GM12874 (cell line): Measurements from ENCODE around the gene FSTL3.

Source experiments
- TF ChIP-seq, protein P1 (sequence below): IDR thresholded peaks from 2 replicates; pipeline ENCODE4 v1.5.1; 2011; ENCODE audit warnings: low read depth, mild to moderate bottlenecking, control low read depth, low read length, moderate library complexity; ENCODE audit not compliant: insufficient read depth

Gene FSTL3

GRCh38 chr19:723247-723646, 47.1 kb downstream of the FSTL3 start:
- TF ChIP-seq, protein P1, sequence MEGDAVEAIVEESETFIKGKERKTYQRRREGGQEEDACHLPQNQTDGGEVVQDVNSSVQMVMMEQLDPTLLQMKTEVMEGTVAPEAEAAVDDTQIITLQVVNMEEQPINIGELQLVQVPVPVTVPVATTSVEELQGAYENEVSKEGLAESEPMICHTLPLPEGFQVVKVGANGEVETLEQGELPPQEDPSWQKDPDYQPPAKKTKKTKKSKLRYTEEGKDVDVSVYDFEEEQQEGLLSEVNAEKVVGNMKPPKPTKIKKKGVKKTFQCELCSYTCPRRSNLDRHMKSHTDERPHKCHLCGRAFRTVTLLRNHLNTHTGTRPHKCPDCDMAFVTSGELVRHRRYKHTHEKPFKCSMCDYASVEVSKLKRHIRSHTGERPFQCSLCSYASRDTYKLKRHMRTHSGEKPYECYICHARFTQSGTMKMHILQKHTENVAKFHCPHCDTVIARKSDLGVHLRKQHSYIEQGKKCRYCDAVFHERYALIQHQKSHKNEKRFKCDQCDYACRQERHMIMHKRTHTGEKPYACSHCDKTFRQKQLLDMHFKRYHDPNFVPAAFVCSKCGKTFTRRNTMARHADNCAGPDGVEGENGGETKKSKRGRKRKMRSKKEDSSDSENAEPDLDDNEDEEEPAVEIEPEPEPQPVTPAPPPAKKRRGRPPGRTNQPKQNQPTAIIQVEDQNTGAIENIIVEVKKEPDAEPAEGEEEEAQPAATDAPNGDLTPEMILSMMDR = no peak

GRCh38 chr19:723714-724113, 47.5 kb downstream of the FSTL3 start:
- TF ChIP-seq, protein P1 = no peak

DNA sequence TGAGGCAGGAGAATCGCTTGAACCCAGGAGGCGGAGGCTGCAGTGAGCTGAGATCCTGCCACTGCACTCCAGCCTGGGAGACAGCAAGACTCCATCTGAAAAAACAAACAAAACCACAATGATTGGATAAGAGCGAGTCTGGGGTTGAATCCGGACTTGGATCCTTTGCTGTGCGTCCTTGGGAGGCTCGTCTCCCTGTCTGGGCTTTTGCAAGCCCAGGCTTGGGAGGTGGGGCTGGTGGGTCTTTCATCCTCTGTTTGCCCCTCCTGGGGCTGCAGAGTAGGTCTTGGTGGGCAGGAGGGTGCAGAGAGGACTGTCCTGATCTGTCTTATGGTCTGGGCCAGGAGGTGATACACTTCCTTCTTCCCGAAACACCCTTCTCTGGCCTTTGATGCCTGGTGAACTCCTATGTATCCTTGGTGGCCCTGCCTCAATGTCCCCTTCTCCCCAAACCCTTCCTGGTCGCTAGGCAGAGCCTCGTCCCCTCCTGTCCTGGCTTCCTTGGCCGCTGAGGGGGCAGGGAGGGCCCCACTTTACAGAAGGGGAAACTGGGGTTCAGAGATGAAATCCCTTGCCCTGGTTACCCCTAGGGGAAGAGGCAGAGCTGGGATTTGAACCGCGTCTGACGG, 49.4 kb downstream of the FSTL3 start:
- TF ChIP-seq, protein P1 = no peak

DNA sequence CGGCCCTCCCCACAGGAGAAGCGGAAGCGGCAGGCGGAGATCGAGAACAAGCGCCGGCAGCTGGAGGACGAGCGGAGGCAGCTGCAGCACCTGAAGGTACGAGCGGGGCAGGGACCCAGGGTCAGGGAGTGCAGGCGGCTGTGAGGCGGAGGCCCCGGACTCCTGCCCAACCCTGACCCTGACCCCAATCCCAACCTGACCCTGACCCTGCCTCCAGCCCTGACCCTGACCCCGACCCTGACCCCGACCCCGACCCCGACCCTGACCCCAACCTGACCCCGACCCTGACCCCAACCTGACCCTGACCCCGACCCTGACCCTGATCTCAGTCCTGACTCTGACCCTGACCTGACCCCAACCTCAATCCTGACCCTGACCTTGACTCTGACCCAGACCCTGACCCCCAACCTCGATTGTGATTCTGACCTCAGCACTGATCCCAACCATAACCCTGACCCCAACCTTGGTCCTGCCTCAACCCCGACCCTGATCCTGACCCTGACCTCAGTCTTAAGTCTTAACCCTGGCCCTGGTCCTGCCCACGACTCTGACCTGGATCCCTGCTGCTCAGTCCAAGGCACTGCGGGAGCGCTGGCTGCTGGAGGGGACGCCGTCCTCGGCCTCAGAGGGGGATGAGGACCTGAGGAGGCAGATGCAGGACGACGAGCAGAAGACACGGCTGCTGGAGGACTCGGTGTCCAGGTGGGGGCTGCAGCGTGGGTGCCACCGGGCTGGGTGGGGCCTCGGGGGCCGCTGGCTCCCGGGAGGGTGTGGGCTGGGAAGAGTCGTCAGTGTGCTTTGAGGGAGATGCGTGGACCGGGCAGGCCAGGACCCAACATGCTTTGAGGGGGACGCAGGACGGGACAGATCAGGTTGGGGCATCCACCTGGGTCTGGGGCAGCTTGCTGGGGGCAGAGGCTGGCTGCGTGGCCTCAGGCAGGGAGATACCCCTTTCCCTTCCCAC, 51.1 kb downstream of the FSTL3 start:
- TF ChIP-seq, protein P1 = no peak

DNA sequence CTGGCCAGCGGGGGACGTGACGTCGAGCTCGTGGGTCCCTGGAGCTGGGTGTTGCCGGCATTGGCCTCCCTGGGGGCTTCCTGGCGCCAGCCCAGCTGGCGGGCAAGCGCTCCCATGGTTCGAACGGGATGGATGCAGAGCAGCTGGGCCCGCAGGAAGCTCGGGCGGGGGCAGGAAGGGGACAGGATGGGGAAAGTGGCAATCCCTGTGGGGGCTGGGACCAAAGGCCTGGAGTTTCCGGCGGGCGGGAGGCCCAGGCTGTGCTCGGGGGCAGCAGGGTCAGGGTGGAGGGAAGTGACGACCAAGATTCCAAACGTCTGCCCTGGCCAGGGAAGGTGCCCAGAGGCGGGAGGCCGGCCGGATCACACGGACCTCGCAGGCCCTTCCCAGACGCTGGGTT, 51.8 kb downstream of the FSTL3 start:
- TF ChIP-seq, protein P1 = no peak

GRCh38 chr19:729965-730668, 53.9 kb downstream of the FSTL3 start:
- TF ChIP-seq, protein P1 = no peak

- TF ChIP-seq, protein P1 = no peak
Observed at GRCh38 chr19:731000-731399, 54.8 kb downstream of the FSTL3 start.
